Measurements from ENCODE around the gene KCNH2. TPM values are rescaled to one million over a fixed set of nuclear protein-coding genes. Genes with fewer than 3 reads are reported as not detected.

Gene KCNH2
- total and polyA plus RNA-seq, 8 donors: 4.0 to 77.7 (median 7.3) TPM

DNA sequence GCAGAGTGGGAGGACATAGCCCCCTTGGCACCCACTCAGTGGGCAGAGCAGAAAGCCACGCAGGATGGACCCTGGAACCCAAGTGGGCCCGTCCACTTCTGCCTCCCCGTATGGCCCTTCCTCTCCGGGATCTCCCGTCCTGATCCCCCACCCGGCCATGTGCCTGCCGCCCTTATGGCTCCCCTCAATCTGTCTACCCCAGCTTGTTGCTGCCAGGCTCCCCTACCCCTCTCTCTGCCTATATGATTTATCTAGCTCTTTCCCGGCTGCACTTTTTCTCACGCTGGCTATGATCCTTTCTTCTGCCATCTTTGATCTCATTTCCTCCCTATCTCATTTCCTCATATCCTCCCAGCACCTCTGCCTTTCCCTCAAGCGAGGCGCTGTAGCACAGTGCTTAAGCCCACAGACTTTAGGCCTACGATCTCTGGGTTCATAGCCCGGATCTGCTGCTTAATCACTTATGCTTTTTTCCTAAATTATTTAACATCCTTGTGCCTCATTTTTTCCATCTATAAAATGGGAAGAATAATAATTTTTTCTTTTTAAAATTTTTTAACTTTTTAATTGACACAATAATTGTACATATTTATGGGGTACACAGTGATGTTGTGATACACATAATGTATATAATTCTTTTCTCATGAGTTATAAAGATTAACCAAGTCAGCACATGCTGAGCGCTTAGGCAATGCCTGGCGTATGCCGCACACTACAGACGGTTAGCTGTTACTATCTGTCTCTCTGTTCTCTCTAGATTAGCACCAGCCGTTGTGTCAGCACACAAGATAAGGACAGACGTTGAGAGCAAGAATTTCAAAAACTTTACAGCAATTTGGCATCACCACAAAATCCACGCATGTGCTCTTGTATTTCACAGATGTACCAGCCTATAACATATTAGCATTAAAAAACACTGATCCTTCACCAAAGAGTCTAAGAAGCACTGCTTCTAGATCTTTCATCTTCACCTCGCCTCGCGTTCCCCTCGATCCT is 18.1 kb downstream of the KCNH2 start:
- H3K4me3 ChIP-seq: no peak overlapping the region
- DNase-seq: no peak
- H3K27ac ChIP-seq: peak overlapping the region in 4 of 5 donors; percentile 41 to 80 (median 72)
- H3K27me3 ChIP-seq: peaks cover 0 to 68% (median 40%) of the 10 kb centered on the region in 3 donors
- no peaks in the 10 kb centered on the region for H3K9me3 ChIP-seq
- WGBS, 5 donors: 67 to 71% (median 68%) methylated on average over 24 of the region's 24 CpGs
- peaks cover 12 to 63% (median 41%) of the 10 kb centered on the region in 4 donors for H3K4me1 ChIP-seq
- intact Hi-C loops (cut with DNase I; ENCODE audit: low total_unique reads): no loop called here
- H3K36me3 ChIP-seq: no peaks in the 10 kb centered on the region
- TF ChIP-seq POLR2AphosphoS5 (IDR thresholded peaks at IDR 0.05): no peak
- TF ChIP-seq CTCF (IDR thresholded peaks at IDR 0.05): no peak
- TF ChIP-seq POLR2A (IDR thresholded peaks at IDR 0.05): no peak
- no peak for TF ChIP-seq EP300 (IDR thresholded peaks at IDR 0.05)

DNA sequence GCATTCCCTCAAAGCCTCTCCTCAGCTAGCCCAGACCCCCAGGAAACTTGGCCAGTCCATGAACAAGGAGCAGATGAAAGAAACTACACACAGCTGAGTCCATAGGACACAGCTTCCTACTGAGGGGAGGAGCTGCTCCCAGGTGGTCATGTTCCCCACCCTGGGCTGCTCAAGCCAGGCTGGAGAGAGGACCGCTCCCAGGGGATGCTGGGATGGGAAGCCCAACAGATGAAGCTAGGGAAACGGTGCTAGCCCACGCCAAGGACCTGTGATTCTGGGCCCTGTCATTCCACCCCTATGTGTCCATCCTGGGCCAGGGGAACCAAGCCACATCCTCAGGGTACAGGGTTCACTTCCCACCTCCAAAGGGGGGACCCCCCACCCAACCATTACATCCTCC is 19.0 kb downstream of the KCNH2 start:
- Histone ChIP-seq H3K4me3 (no peak overlapping the region), H3K27ac (peak overlapping the region in 3 of 5 donors; percentile 8 to 58 (median 16)), H3K4me1 (peaks cover 19 to 63% (median 43%) of the 10 kb centered on the region in 4 donors), H3K9me3 (no peaks in the 10 kb centered on the region), H3K36me3 (no peaks in the 10 kb centered on the region), H3K27me3 (peaks cover 0 to 69% (median 44%) of the 10 kb centered on the region in 3 donors)
- no peak for TF ChIP-seq POLR2A (IDR thresholded peaks at IDR 0.05)
- no peak for TF ChIP-seq CTCF (IDR thresholded peaks at IDR 0.05)
- TF ChIP-seq EP300 (IDR thresholded peaks at IDR 0.05): no peak
- no peak for TF ChIP-seq POLR2AphosphoS5 (IDR thresholded peaks at IDR 0.05)
- no peak for DNase-seq
- 72 to 85% (median 82%) methylated on average over 3 of the region's 3 CpGs for WGBS, 5 donors
- intact Hi-C loops (cut with DNase I; ENCODE audit: low total_unique reads): no loop called here

- Histone ChIP-seq H3K36me3 (no peaks in the 10 kb centered on the region), H3K9me3 (no peaks in the 10 kb centered on the region), H3K4me3 (no peak overlapping the region), H3K4me1 (peaks cover 19 to 63% (median 42%) of the 10 kb centered on the region in 4 donors), H3K27me3 (peaks cover 0 to 72% (median 42%) of the 10 kb centered on the region in 3 donors), H3K27ac (peak overlapping the region in 1 of 5 donors; percentile 58)
- intact Hi-C loops (cut with DNase I; ENCODE audit: low total_unique reads): no loop called here
- no peak for DNase-seq
- WGBS, 5 donors: 66 to 82% (median 73%) methylated on average over 12 to 13 of the region's 13 CpGs
- TF ChIP-seq CTCF (IDR thresholded peaks at IDR 0.05) (no peak), EP300 (IDR thresholded peaks at IDR 0.05) (no peak), POLR2A (IDR thresholded peaks at IDR 0.05) (no peak), POLR2AphosphoS5 (IDR thresholded peaks at IDR 0.05) (no peak)
Measured at GRCh38 chr7:150958597-150958996, 19.5 kb downstream of the KCNH2 start.

DNA sequence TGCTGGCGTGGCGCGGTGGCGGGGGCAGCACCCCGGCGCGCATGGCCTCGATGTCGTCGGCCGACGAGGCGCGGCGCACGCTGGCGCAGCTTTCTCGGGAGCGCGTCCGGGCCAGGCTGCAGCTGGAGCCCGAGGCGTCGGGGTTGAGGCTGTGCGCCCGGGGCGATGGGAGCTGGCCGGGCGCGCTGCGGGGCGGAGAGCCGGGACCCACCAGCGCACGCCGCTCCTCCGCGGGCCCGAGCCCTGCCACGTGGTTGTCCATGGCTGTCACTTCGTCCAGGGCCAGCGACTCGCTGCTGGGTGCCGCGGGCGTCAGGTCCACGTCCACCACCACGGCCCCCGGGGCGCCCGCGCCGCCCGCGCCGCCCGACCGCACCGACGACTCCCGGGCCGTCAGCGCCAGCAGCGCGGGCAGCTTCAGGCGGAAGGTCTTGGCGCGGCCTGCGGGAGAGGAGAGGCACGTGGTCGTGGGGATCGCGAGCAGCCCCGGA is 20.0 kb downstream of the KCNH2 start:
- H3K27me3 ChIP-seq: peaks cover 0 to 73% (median 37%) of the 10 kb centered on the region in 3 donors
- H3K9me3 ChIP-seq: no peaks in the 10 kb centered on the region
- DNase-seq: no peak
- H3K4me3 ChIP-seq: no peak overlapping the region
- peaks cover 19 to 63% (median 38%) of the 10 kb centered on the region in 4 donors for H3K4me1 ChIP-seq
- WGBS, 5 donors: 17 to 66% (median 35%) methylated on average over 29 to 74 of the region's 74 CpGs
- TF ChIP-seq CTCF (IDR thresholded peaks at IDR 0.05) (no peak), EP300 (IDR thresholded peaks at IDR 0.05) (no peak), POLR2AphosphoS5 (IDR thresholded peaks at IDR 0.05) (no peak)
- intact Hi-C loops (cut with DNase I; ENCODE audit: low total_unique reads): no loop called here
- H3K27ac ChIP-seq: peak overlapping the region in 2 of 5 donors; percentile 2 to 71
- H3K36me3 ChIP-seq: no peaks in the 10 kb centered on the region

Data from stomach (tissue), 9 donors.